NCI-H69 (cell line): Measurements from ENCODE around the gene DICER1.

Experiments
- DNase-seq: peaks from one replicate; lab custom pipeline; 2025; lab: John Stamatoyannopoulos, UW

The DICER1 gene

GRCh38 chr14:95059126-95059525 lies 98.2 kb downstream of the DICER1 start:
- no peak for DNase-seq

GRCh38 chr14:95058491-95058890 lies 98.8 kb downstream of the DICER1 start:
- no peak for DNase-seq

GRCh38 chr14:95057851-95058250 lies 99.5 kb downstream of the DICER1 start:
- DNase-seq = no peak

- DNase-seq = no peak
These were observed 100.2 kb downstream of the DICER1 start for GRCh38 chr14:95057147-95057546.

GRCh38 chr14:95056476-95056875 lies 100.9 kb downstream of the DICER1 start:
- DNase-seq = peak; percentile 92

- no peak for DNase-seq
These were observed 102.0 kb downstream of the DICER1 start for GRCh38 chr14:95055318-95055717.

GRCh38 chr14:95054346-95055280 lies 102.7 kb downstream of the DICER1 start:
- no peak for DNase-seq

GRCh38 chr14:95052016-95052585 lies 105.2 kb downstream of the DICER1 start:
- DNase-seq = no peak

GRCh38 chr14:95049952-95050351 lies 107.4 kb downstream of the DICER1 start:
- DNase-seq = no peak

GRCh38 chr14:95048771-95049312 lies 108.5 kb downstream of the DICER1 start:
- DNase-seq = no peak

- DNase-seq = no peak
These were observed 109.6 kb downstream of the DICER1 start for GRCh38 chr14:95047754-95048153.

GRCh38 chr14:95046711-95047681 lies 110.3 kb downstream of the DICER1 start:
- DNase-seq = peak; percentile 19

- no peak for DNase-seq
These were observed 111.4 kb downstream of the DICER1 start for GRCh38 chr14:95045836-95046430.

GRCh38 chr14:95045106-95045701 lies 112.1 kb downstream of the DICER1 start:
- DNase-seq = peak; percentile 40

GRCh38 chr14:95044463-95045105 lies 112.7 kb downstream of the DICER1 start:
- peak; percentile 69 for DNase-seq

- DNase-seq = no peak
These were observed 113.4 kb downstream of the DICER1 start for GRCh38 chr14:95043732-95044462.

GRCh38 chr14:95043314-95043713 lies 114.0 kb downstream of the DICER1 start:
- DNase-seq = no peak

- no peak for DNase-seq
These were observed 115.8 kb downstream of the DICER1 start for GRCh38 chr14:95041477-95042020.

GRCh38 chr14:95040708-95041476 lies 116.4 kb downstream of the DICER1 start:
- no peak for DNase-seq
